Measurements from ENCODE around the gene TMEM94.

TMEM94 gene

GRCh38 chr17:75491680-75492079, 35.2 kb downstream of the TMEM94 start:
- peaks cover 8% of the 10 kb centered on the region for H3K4me1 ChIP-seq (ENCODE audit: insufficient read depth, low read length)
- H3K27ac ChIP-seq (ENCODE audit: low read depth, low read length) = no peak overlapping the region
- no peak overlapping the region for H3K4me3 ChIP-seq (ENCODE audit: low read depth in 1 of 2, low read length in 2 of 2)
- no peaks in the 10 kb centered on the region for H3K27me3 ChIP-seq (ENCODE audit: control insufficient read depth in 1 of 2, insufficient read depth in 2 of 2, low read length in 2 of 2)
- peaks cover 61% of the 10 kb centered on the region for H3K36me3 ChIP-seq (ENCODE audit: insufficient read depth, low read length)
- no peaks in the 10 kb centered on the region for H3K9me3 ChIP-seq (ENCODE audit: low read length)
- no peak overlapping the region for H3K9ac ChIP-seq (ENCODE audit: low read length)

- H3K4me3 ChIP-seq (ENCODE audit: low read depth in 1 of 2, low read length in 2 of 2) = no peak overlapping the region
- peaks cover 67% of the 10 kb centered on the region for H3K36me3 ChIP-seq (ENCODE audit: insufficient read depth, low read length)
- no peaks in the 10 kb centered on the region for H3K27me3 ChIP-seq (ENCODE audit: control insufficient read depth in 1 of 2, insufficient read depth in 2 of 2, low read length in 2 of 2)
- no peaks in the 10 kb centered on the region for H3K9me3 ChIP-seq (ENCODE audit: low read length)
- H3K4me1 ChIP-seq (ENCODE audit: insufficient read depth, low read length) = no peaks in the 10 kb centered on the region
- H3K9ac ChIP-seq (ENCODE audit: low read length) = no peak overlapping the region
- H3K27ac ChIP-seq (ENCODE audit: low read depth, low read length) = no peak overlapping the region
Observed at GRCh38 chr17:75492555-75493168, 36.2 kb downstream of the TMEM94 start.

GRCh38 chr17:75493476-75494129, 37.2 kb downstream of the TMEM94 start:
- Histone ChIP-seq H3K4me3 (ENCODE audit: low read depth in 1 of 2, low read length in 2 of 2) (no peak overlapping the region), H3K27me3 (ENCODE audit: control insufficient read depth in 1 of 2, insufficient read depth in 2 of 2, low read length in 2 of 2) (no peaks in the 10 kb centered on the region), H3K4me1 (ENCODE audit: insufficient read depth, low read length) (no peaks in the 10 kb centered on the region), H3K36me3 (ENCODE audit: insufficient read depth, low read length) (peaks cover 77% of the 10 kb centered on the region), H3K27ac (ENCODE audit: low read depth, low read length) (no peak overlapping the region), H3K9me3 (ENCODE audit: low read length) (no peaks in the 10 kb centered on the region), H3K9ac (ENCODE audit: low read length) (no peak overlapping the region)

- no peaks in the 10 kb centered on the region for H3K9me3 ChIP-seq (ENCODE audit: low read length)
- H3K4me3 ChIP-seq (ENCODE audit: low read depth in 1 of 2, low read length in 2 of 2) = no peak overlapping the region
- H3K27ac ChIP-seq (ENCODE audit: low read depth, low read length) = no peak overlapping the region
- H3K9ac ChIP-seq (ENCODE audit: low read length) = no peak overlapping the region
- H3K4me1 ChIP-seq (ENCODE audit: insufficient read depth, low read length) = peaks cover 5% of the 10 kb centered on the region
- no peaks in the 10 kb centered on the region for H3K27me3 ChIP-seq (ENCODE audit: control insufficient read depth in 1 of 2, insufficient read depth in 2 of 2, low read length in 2 of 2)
- H3K36me3 ChIP-seq (ENCODE audit: insufficient read depth, low read length) = peaks cover 80% of the 10 kb centered on the region
Observed at GRCh38 chr17:75494326-75494877, 38.0 kb downstream of the TMEM94 start.

GRCh38 chr17:75496005-75496404, 39.6 kb downstream of the TMEM94 start:
- peaks cover 16% of the 10 kb centered on the region for H3K4me1 ChIP-seq (ENCODE audit: insufficient read depth, low read length)
- H3K36me3 ChIP-seq (ENCODE audit: insufficient read depth, low read length) = peaks cover 74% of the 10 kb centered on the region
- no peak overlapping the region for H3K4me3 ChIP-seq (ENCODE audit: low read depth in 1 of 2, low read length in 2 of 2)
- no peaks in the 10 kb centered on the region for H3K27me3 ChIP-seq (ENCODE audit: control insufficient read depth in 1 of 2, insufficient read depth in 2 of 2, low read length in 2 of 2)
- no peak overlapping the region for H3K9ac ChIP-seq (ENCODE audit: low read length)
- H3K27ac ChIP-seq (ENCODE audit: low read depth, low read length) = no peak overlapping the region
- H3K9me3 ChIP-seq (ENCODE audit: low read length) = no peaks in the 10 kb centered on the region

- Histone ChIP-seq H3K36me3 (ENCODE audit: insufficient read depth, low read length) (peaks cover 54% of the 10 kb centered on the region), H3K9ac (ENCODE audit: low read length) (no peak overlapping the region), H3K27me3 (ENCODE audit: control insufficient read depth in 1 of 2, insufficient read depth in 2 of 2, low read length in 2 of 2) (no peaks in the 10 kb centered on the region), H3K9me3 (ENCODE audit: low read length) (no peaks in the 10 kb centered on the region), H3K4me1 (ENCODE audit: insufficient read depth, low read length) (peaks cover 27% of the 10 kb centered on the region), H3K4me3 (ENCODE audit: low read depth in 1 of 2, low read length in 2 of 2) (no peak overlapping the region), H3K27ac (ENCODE audit: low read depth, low read length) (no peak overlapping the region)
Observed at GRCh38 chr17:75498039-75498725, 41.7 kb downstream of the TMEM94 start.

GRCh38 chr17:75498726-75499213, 42.3 kb downstream of the TMEM94 start:
- Histone ChIP-seq H3K36me3 (ENCODE audit: insufficient read depth, low read length) (peaks cover 48% of the 10 kb centered on the region), H3K9me3 (ENCODE audit: low read length) (no peaks in the 10 kb centered on the region), H3K27ac (ENCODE audit: low read depth, low read length) (no peak overlapping the region), H3K4me3 (ENCODE audit: low read depth in 1 of 2, low read length in 2 of 2) (no peak overlapping the region), H3K9ac (ENCODE audit: low read length) (no peak overlapping the region), H3K4me1 (ENCODE audit: insufficient read depth, low read length) (peaks cover 27% of the 10 kb centered on the region), H3K27me3 (ENCODE audit: control insufficient read depth in 1 of 2, insufficient read depth in 2 of 2, low read length in 2 of 2) (no peaks in the 10 kb centered on the region)

GRCh38 chr17:75499313-75500022, 43.0 kb downstream of the TMEM94 start:
- Histone ChIP-seq H3K9ac (ENCODE audit: low read length) (no peak overlapping the region), H3K27ac (ENCODE audit: low read depth, low read length) (peak overlapping the region; percentile 46), H3K36me3 (ENCODE audit: insufficient read depth, low read length) (peaks cover 44% of the 10 kb centered on the region), H3K27me3 (ENCODE audit: control insufficient read depth in 1 of 2, insufficient read depth in 2 of 2, low read length in 2 of 2) (no peaks in the 10 kb centered on the region), H3K9me3 (ENCODE audit: low read length) (no peaks in the 10 kb centered on the region), H3K4me3 (ENCODE audit: low read depth in 1 of 2, low read length in 2 of 2) (no peak overlapping the region), H3K4me1 (ENCODE audit: insufficient read depth, low read length) (peaks cover 27% of the 10 kb centered on the region)

GRCh38 chr17:75500419-75501216, 44.2 kb downstream of the TMEM94 start:
- H3K27ac ChIP-seq (ENCODE audit: low read depth, low read length) = peak overlapping the region; percentile 57
- peaks cover 42% of the 10 kb centered on the region for H3K36me3 ChIP-seq (ENCODE audit: insufficient read depth, low read length)
- H3K27me3 ChIP-seq (ENCODE audit: control insufficient read depth in 1 of 2, insufficient read depth in 2 of 2, low read length in 2 of 2) = no peaks in the 10 kb centered on the region
- no peak overlapping the region for H3K9ac ChIP-seq (ENCODE audit: low read length)
- no peaks in the 10 kb centered on the region for H3K9me3 ChIP-seq (ENCODE audit: low read length)
- H3K4me3 ChIP-seq (ENCODE audit: low read depth in 1 of 2, low read length in 2 of 2) = no peak overlapping the region
- H3K4me1 ChIP-seq (ENCODE audit: insufficient read depth, low read length) = peaks cover 27% of the 10 kb centered on the region

GRCh38 chr17:75501378-75502071, 45.1 kb downstream of the TMEM94 start:
- no peak overlapping the region for H3K4me3 ChIP-seq (ENCODE audit: low read depth in 1 of 2, low read length in 2 of 2)
- no peaks in the 10 kb centered on the region for H3K27me3 ChIP-seq (ENCODE audit: control insufficient read depth in 1 of 2, insufficient read depth in 2 of 2, low read length in 2 of 2)
- peak overlapping the region; percentile 1 for H3K27ac ChIP-seq (ENCODE audit: low read depth, low read length)
- H3K9me3 ChIP-seq (ENCODE audit: low read length) = no peaks in the 10 kb centered on the region
- peaks cover 27% of the 10 kb centered on the region for H3K4me1 ChIP-seq (ENCODE audit: insufficient read depth, low read length)
- H3K36me3 ChIP-seq (ENCODE audit: insufficient read depth, low read length) = peaks cover 42% of the 10 kb centered on the region
- no peak overlapping the region for H3K9ac ChIP-seq (ENCODE audit: low read length)

All from muscle layer of colon (tissue), 2 donors.